Fibroblast of lung (primary cell): ENCODE data around the gene FBXW11. TPM values are rescaled to one million over a fixed set of nuclear protein-coding genes. Genes with fewer than 3 reads are reported as not detected.

ENCODE experiments used
- DNase-seq, 2 donors: peaks; one replicate each; pipeline versions ENCODE4 v3.0.0 to v3.0.0-alpha.2; 2010; ENCODE audit warnings: low read depth in 2 of 2
- H2AFZ ChIP-seq: 2 replicates; pipeline ENCODE4 v1.5.1; 2012; ENCODE audit warnings: low read length, control low read depth, inconsistent platforms
- H3K27ac ChIP-seq: 2 replicates; pipeline ENCODE4 v1.5.1; 2011; ENCODE audit warnings: low read length, control low read depth; ENCODE audit not compliant: insufficient read depth
- H3K27me3 ChIP-seq: 2 replicates; pipeline ENCODE4 v1.5.1; 2011; ENCODE audit warnings: mild to moderate bottlenecking, low read length; ENCODE audit not compliant: control insufficient read depth, insufficient read depth
- H3K36me3 ChIP-seq: 2 replicates; pipeline ENCODE4 v1.5.1; 2011; ENCODE audit warnings: low read length; ENCODE audit not compliant: control insufficient read depth, insufficient read depth
- H3K4me1 ChIP-seq: 2 replicates; pipeline ENCODE4 v1.5.1; 2011; ENCODE audit warnings: low read length; ENCODE audit not compliant: control insufficient read depth, insufficient read depth; ENCODE audit errors: extremely low read depth
- H3K4me2 ChIP-seq: 2 replicates; pipeline ENCODE4 v1.5.1; 2011; ENCODE audit warnings: low read length, control low read depth; ENCODE audit not compliant: insufficient read depth; ENCODE audit errors: extremely low read depth
- H3K4me3 ChIP-seq, 4 experiments: fragments of 200-600 bp in 1 of 4; sonication (generic) in 1 of 4; replicated peaks in 1 of 4; 2 replicates each; pipeline ENCODE4 v1.5.1; 2011 to 2016; ENCODE audit warnings: low read length in 4 of 4, low read depth in 3 of 4, mild to moderate bottlenecking in 3 of 4, control low read depth in 2 of 4, inconsistent platforms in 1 of 4, mixed read lengths in 1 of 4; ENCODE audit not compliant: insufficient read depth in 1 of 4; ENCODE audit errors: control extremely low read depth in 1 of 4
- H3K79me2 ChIP-seq: 2 replicates; pipeline ENCODE4 v1.5.1; 2012; ENCODE audit warnings: mild to moderate bottlenecking, low read length, inconsistent platforms; ENCODE audit not compliant: control insufficient read depth, insufficient read depth
- H3K9ac ChIP-seq: 2 replicates; pipeline ENCODE4 v1.5.1; 2011; ENCODE audit warnings: mild to moderate bottlenecking, low read length, control low read depth; ENCODE audit not compliant: insufficient read depth
- H3K9me3 ChIP-seq: 2 replicates; pipeline ENCODE4 v1.5.1; 2012; ENCODE audit warnings: low read depth, low read length; ENCODE audit not compliant: control insufficient read depth, insufficient read depth
- H4K20me1 ChIP-seq: 2 replicates; pipeline ENCODE4 v1.5.1; 2011; ENCODE audit warnings: low read length; ENCODE audit not compliant: control insufficient read depth, insufficient read depth; ENCODE audit errors: extremely low read depth
- EZH2 ChIP-seq: IDR thresholded peaks from 2 replicates; pipeline ENCODE4 v1.5.1; 2012; ENCODE audit warnings: low read length, control low read depth, mild to moderate bottlenecking; ENCODE audit errors: missing control alignments
- polyA plus RNA-seq, 2 donors: library from polyadenylated mRNA; depleted of rRNA in 1 of 2; stranded (reverse) in 1 of 2; unstranded in 1 of 2; fragments of >200 nt; gene quantifications; 2 replicates each; pipeline ENCODE4 v1.2.1, GENCODE V29; 2011 to 2012; ENCODE audit warnings: missing spikeins in 1 of 2
- total RNA-seq: library from RNA; depleted of rRNA; stranded (reverse); fragments of >200 nt; gene quantifications from 2 replicates; pipeline ENCODE4 v1.2.1, GENCODE V29; 2014
- TF ChIP-seq, protein P1 (sequence below), 2 donors: IDR thresholded peaks in 1 of 2; conservative IDR thresholded peaks in 1 of 2; 1 replicate in 1 of 2; 2 replicates in 1 of 2; pipeline ENCODE4 v1.5.1; 2011 to 2012; ENCODE audit warnings: low read length in 2 of 2, control low read depth in 1 of 2, inconsistent platforms in 1 of 2, low read depth in 1 of 2, mild to moderate bottlenecking in 1 of 2

Gene FBXW11
- total and polyA plus RNA-seq, 2 donors (not counting 1 experiment from before 2014, with no cell fraction given), result 52.6 to 113 TPM

DNA sequence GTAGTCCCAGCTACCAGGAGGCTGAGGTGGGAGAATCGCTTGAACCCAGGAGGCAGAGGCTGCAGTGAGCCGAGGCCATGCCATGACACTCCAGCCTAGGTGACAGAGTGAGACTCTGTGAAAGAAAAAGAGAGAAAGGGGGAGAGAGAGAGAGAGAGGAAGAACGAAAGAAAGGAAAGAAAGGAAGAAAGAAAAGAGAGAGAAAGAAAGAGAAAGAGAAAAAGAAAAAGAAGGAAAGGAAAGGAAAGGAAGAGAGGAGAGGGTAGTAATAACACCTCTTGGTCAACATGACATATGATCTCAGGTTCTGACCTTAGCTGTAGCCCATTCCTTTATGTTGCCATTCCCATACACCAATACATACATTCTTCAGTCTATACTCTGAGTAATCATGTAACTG, 14.1 kb downstream of the FBXW11 start:
- no peaks in the 10 kb centered on the region for H3K9me3 ChIP-seq
- H3K4me2 ChIP-seq, result no peak overlapping the region
- peaks cover 3% of the 10 kb centered on the region for H4K20me1 ChIP-seq
- H2AFZ ChIP-seq, result no peak overlapping the region
- no peak overlapping the region for H3K4me3 ChIP-seq
- TF ChIP-seq, protein P1, sequence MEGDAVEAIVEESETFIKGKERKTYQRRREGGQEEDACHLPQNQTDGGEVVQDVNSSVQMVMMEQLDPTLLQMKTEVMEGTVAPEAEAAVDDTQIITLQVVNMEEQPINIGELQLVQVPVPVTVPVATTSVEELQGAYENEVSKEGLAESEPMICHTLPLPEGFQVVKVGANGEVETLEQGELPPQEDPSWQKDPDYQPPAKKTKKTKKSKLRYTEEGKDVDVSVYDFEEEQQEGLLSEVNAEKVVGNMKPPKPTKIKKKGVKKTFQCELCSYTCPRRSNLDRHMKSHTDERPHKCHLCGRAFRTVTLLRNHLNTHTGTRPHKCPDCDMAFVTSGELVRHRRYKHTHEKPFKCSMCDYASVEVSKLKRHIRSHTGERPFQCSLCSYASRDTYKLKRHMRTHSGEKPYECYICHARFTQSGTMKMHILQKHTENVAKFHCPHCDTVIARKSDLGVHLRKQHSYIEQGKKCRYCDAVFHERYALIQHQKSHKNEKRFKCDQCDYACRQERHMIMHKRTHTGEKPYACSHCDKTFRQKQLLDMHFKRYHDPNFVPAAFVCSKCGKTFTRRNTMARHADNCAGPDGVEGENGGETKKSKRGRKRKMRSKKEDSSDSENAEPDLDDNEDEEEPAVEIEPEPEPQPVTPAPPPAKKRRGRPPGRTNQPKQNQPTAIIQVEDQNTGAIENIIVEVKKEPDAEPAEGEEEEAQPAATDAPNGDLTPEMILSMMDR (conservative IDR thresholded peaks at IDR 0.05 in 1 of 2, IDR thresholded peaks at IDR 0.05 in 1 of 2; ENCODE audit: low read depth in 1 of 2, low read length in 2 of 2), result no peak
- no peak for TF ChIP-seq EZH2
- no peaks in the 10 kb centered on the region for H3K36me3 ChIP-seq
- H3K79me2 ChIP-seq, result peaks cover 65% of the 10 kb centered on the region
- no peak overlapping the region for H3K9ac ChIP-seq
- H3K27ac ChIP-seq, result no peak overlapping the region
- no peak for DNase-seq
- peaks cover 2% of the 10 kb centered on the region for H3K4me1 ChIP-seq
- no peaks in the 10 kb centered on the region for H3K27me3 ChIP-seq

DNA sequence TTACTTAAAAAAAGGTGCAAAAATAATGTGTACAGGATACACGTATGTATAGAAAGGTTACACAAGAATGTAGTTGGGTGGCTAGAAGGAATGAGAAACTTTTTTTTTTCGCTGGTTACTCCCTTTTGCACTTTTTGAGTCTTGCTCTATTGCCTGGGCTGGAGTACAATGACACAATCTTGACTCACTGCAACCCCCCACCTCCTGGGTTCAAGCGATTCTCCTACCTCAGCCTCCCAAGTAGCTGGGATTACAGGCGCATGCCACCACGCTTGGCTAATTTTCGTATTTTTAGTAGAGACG, 15.8 kb downstream of the FBXW11 start:
- no peaks in the 10 kb centered on the region for H3K36me3 ChIP-seq
- no peak overlapping the region for H2AFZ ChIP-seq
- no peaks in the 10 kb centered on the region for H4K20me1 ChIP-seq
- no peaks in the 10 kb centered on the region for H3K4me1 ChIP-seq
- no peak overlapping the region for H3K4me3 ChIP-seq
- H3K27me3 ChIP-seq, result no peaks in the 10 kb centered on the region
- no peak overlapping the region for H3K9ac ChIP-seq
- H3K27ac ChIP-seq, result no peak overlapping the region
- no peak for DNase-seq
- H3K79me2 ChIP-seq, result peaks cover 55% of the 10 kb centered on the region
- H3K9me3 ChIP-seq, result no peaks in the 10 kb centered on the region
- TF ChIP-seq, protein P1 (conservative IDR thresholded peaks at IDR 0.05 in 1 of 2, IDR thresholded peaks at IDR 0.05 in 1 of 2; ENCODE audit: low read depth in 1 of 2, low read length in 2 of 2), result no peak
- TF ChIP-seq EZH2, result no peak
- H3K4me2 ChIP-seq, result no peak overlapping the region

DNA sequence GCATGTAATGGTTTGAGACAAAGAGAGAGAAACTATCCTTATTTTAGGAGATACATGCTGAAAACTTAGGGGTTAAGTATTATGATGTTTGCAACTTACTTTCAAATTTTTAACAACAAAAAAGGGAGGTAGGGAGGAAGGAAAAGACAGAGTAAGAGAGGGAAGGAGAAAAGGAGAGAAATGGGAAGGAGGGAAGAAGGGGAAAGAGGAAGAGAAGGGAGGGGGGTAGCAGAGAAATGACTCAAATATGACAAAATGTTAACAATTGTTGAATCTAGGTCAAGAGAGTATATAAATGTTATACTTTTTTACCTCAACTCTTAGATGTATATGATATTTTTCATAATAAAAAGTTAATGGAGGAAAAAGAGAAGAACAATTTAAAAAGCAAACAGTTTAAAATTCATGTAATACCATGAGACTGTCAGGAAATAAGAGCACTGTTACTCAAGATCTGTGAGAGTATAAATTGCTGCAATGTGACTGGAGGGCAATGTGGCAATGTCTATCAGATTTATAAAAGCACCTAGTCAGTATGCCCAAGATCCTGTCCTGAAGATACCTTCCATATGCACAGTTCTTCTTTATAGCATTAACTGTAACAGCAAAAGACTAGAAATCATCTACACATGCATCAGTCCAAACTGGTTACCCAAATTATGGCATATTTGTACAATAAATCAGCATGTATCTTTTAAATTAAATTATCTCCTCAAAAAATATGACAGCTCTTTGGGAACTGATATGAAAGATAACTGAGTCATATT, 16.3 kb downstream of the FBXW11 start:
- no peak overlapping the region for H3K4me2 ChIP-seq
- no peak overlapping the region for H3K27ac ChIP-seq
- H2AFZ ChIP-seq, result no peak overlapping the region
- no peak for TF ChIP-seq EZH2
- TF ChIP-seq, protein P1 (conservative IDR thresholded peaks at IDR 0.05 in 1 of 2, IDR thresholded peaks at IDR 0.05 in 1 of 2; ENCODE audit: low read depth in 1 of 2, low read length in 2 of 2), result no peak
- no peak for DNase-seq
- peaks cover 53% of the 10 kb centered on the region for H3K79me2 ChIP-seq
- no peaks in the 10 kb centered on the region for H3K36me3 ChIP-seq
- no peak overlapping the region for H3K4me3 ChIP-seq
- H3K9me3 ChIP-seq, result no peaks in the 10 kb centered on the region
- no peak overlapping the region for H3K9ac ChIP-seq
- no peaks in the 10 kb centered on the region for H3K4me1 ChIP-seq
- H3K27me3 ChIP-seq, result no peaks in the 10 kb centered on the region
- H4K20me1 ChIP-seq, result no peaks in the 10 kb centered on the region
